ENCODE results near the gene BTRC. TPM values are rescaled to one million over a fixed set of nuclear protein-coding genes. Genes with fewer than 3 reads are reported as not detected.

Gene BTRC
- total RNA-seq, 1 experiment from 2014 or later: 5.7 TPM

- H4K20me1 ChIP-seq (ENCODE audit: low read length): no peaks in the 10 kb centered on the region
- no peaks in the 10 kb centered on the region for H3K9me2 ChIP-seq (replicated peaks; ENCODE audit: low read length)
- peaks cover 11% of the 10 kb centered on the region; the same call in 1 of the 2 replicates for H3K4me1 ChIP-seq (ENCODE audit: insufficient read depth, low read length)
- H3K36me3 ChIP-seq (ENCODE audit: low read depth, low read length): no peaks in the 10 kb centered on the region
- H3K9me3 ChIP-seq (ENCODE audit: low read length): no peaks in the 10 kb centered on the region
- ATAC-seq: peak; percentile 5; the same call in 1 of the 2 replicates
- no peak overlapping the region for H3K27ac ChIP-seq (ENCODE audit: low read length)
- no peaks in the 10 kb centered on the region for H3K27me3 ChIP-seq (ENCODE audit: low read length)
- peak; percentile 15 for DNase-seq
- peak overlapping the region; percentile 50 for H3K4me3 ChIP-seq (ENCODE audit: low read length)
- peak overlapping the region; percentile 73 for H3K4me2 ChIP-seq (ENCODE audit: low read length)
- POLR2A ChIA-PET (ENCODE audit: unreplicated experiment): no interaction called here
- no peak for TF ChIP-seq CTCF (conservative IDR thresholded peaks at IDR 0.05; ENCODE audit: low read depth, low read length)
- TF ChIP-seq EZH2phosphoT487 (IDR thresholded peaks at IDR 0.05; ENCODE audit: borderline replicate concordance, low read length): no peak
- no peak for TF ChIP-seq EZH2 (IDR thresholded peaks at IDR 0.05; ENCODE audit: low read length, unreplicated experiment)
- no peak overlapping the region for H3K9ac ChIP-seq (ENCODE audit: low read length)
- no peaks in the 10 kb centered on the region for H3F3A ChIP-seq (ENCODE audit: low read length, unreplicated experiment)
- BruUV-seq (replicated peaks): no TSS peak
- CTCF ChIA-PET: no interaction called here
- intact Hi-C loops (cut with micrococcal nuclease): loop anchor here (5.0 to 10.0 kb wide), 2 partner anchors 262 to 404 kb away; no protein-coding TSS in a partner anchor
- H3K79me2 ChIP-seq (ENCODE audit: low read length): no peaks in the 10 kb centered on the region
- peak overlapping the region; percentile 57 for H2AFZ ChIP-seq (ENCODE audit: low read length)
Observed at GRCh38 chr10:101566333-101567164, 212.6 kb downstream of the BTRC start.

GRCh38 chr10:101567165-101568006 is 213.4 kb downstream of the BTRC start:
- Histone ChIP-seq H4K20me1 (ENCODE audit: low read length) (no peaks in the 10 kb centered on the region), H3K9me2 (replicated peaks; ENCODE audit: low read length) (no peaks in the 10 kb centered on the region), H3K27me3 (ENCODE audit: low read length) (no peaks in the 10 kb centered on the region), H3K27ac (ENCODE audit: low read length) (no peak overlapping the region), H3K9ac (ENCODE audit: low read length) (no peak overlapping the region), H3K36me3 (ENCODE audit: low read depth, low read length) (no peaks in the 10 kb centered on the region), H3K4me2 (ENCODE audit: low read length) (no peak overlapping the region), H2AFZ (ENCODE audit: low read length) (no peak overlapping the region), H3K79me2 (ENCODE audit: low read length) (no peaks in the 10 kb centered on the region), H3F3A (ENCODE audit: low read length, unreplicated experiment) (no peaks in the 10 kb centered on the region), H3K4me3 (ENCODE audit: low read length) (no peak overlapping the region), H3K4me1 (ENCODE audit: insufficient read depth, low read length) (peaks cover 11% of the 10 kb centered on the region; the same call in 1 of the 2 replicates), H3K9me3 (ENCODE audit: low read length) (no peaks in the 10 kb centered on the region)
- intact Hi-C loops (cut with micrococcal nuclease): loop anchor here (5.0 to 10.0 kb wide), 2 partner anchors 263 to 405 kb away; no protein-coding TSS in a partner anchor
- ATAC-seq (no peak), DNase-seq (no peak)
- TF ChIP-seq EZH2 (IDR thresholded peaks at IDR 0.05; ENCODE audit: low read length, unreplicated experiment) (no peak), CTCF (conservative IDR thresholded peaks at IDR 0.05; ENCODE audit: low read depth, low read length) (no peak), EZH2phosphoT487 (IDR thresholded peaks at IDR 0.05; ENCODE audit: borderline replicate concordance, low read length) (no peak)
- POLR2A ChIA-PET (ENCODE audit: unreplicated experiment): no interaction called here
- CTCF ChIA-PET: no interaction called here
- no TSS peak for BruUV-seq (replicated peaks)

All from PC-3 (cell line).